HepG2 (cell line): Measurements from ENCODE around the gene RSPH9.

Source experiments
- EP300 ChIP-seq, 3 experiments: sonication (generic) in 1 of 3; formaldehyde crosslinking in 1 of 3; IDR thresholded peaks; 2 replicates each; pipeline versions ENCODE4 v1.5.1 to v1.6.1; 2011 to 2020; ENCODE audit warnings: low read depth in 2 of 3, low read length in 2 of 3, borderline replicate concordance in 1 of 3, improper control_type of control experiment in 1 of 3, mild to moderate bottlenecking in 1 of 3, missing genetic modification reagents in 1 of 3, moderate library complexity in 1 of 3
- HNRNPK ChIP-seq: fragments of 200-400 bp; formaldehyde crosslinking; IDR thresholded peaks from 2 replicates; pipeline ENCODE4 v1.6.1; 2018; ENCODE audit warnings: low read length, low read depth, moderate library complexity, mild to moderate bottlenecking; ENCODE audit not compliant: poor library complexity, severe bottlenecking
- NR1H2 ChIP-seq: sonication (generic); formaldehyde crosslinking; IDR thresholded peaks from 2 replicates; pipeline ENCODE4 v1.8.1; 2022; ENCODE audit warnings: low read depth, missing genetic modification reagents, borderline replicate concordance
- POLR2A ChIP-seq, 2 experiments: IDR thresholded peaks; 2 replicates each; pipeline ENCODE4 v1.6.1; 2011; ENCODE audit warnings: low read depth in 2 of 2, low read length in 2 of 2, mild to moderate bottlenecking in 1 of 2, moderate library complexity in 1 of 2; ENCODE audit not compliant: insufficient read depth in 1 of 2
- POLR2AphosphoS5 ChIP-seq: IDR thresholded peaks from 2 replicates; pipeline ENCODE4 v1.6.1; 2012; ENCODE audit warnings: low read depth, low read length
- RAD21 ChIP-seq: fragments of 450-650 bp; formaldehyde crosslinking; IDR thresholded peaks from 2 replicates; pipeline ENCODE4 v1.5.0; 2020; ENCODE audit warnings: mild to moderate bottlenecking
- SMARCE1 ChIP-seq: fragments of 450-650 bp; IDR thresholded peaks from 2 replicates; pipeline ENCODE4 v1.6.1; 2017; ENCODE audit warnings: borderline replicate concordance
- ZNF556 ChIP-seq: sonication (generic); formaldehyde crosslinking; IDR thresholded peaks from 2 replicates; pipeline ENCODE4 v1.4.0; 2020; ENCODE audit warnings: mild to moderate bottlenecking, missing genetic modification reagents, borderline replicate concordance
- ZNF589 ChIP-seq: sonication (generic); formaldehyde crosslinking; conservative IDR thresholded peaks from 2 replicates; pipeline ENCODE4 v1.8.0; 2022; ENCODE audit warnings: mild to moderate bottlenecking, moderate library complexity, missing genetic modification reagents
- ZNF629 ChIP-seq: sonication (generic); formaldehyde crosslinking; conservative IDR thresholded peaks from 2 replicates; pipeline ENCODE4 v1.5.0; 2020; ENCODE audit warnings: missing genetic modification reagents

- TF ChIP-seq HNRNPK (no peak), POLR2AphosphoS5 (no peak), ZNF556 (CRISPR knock-in tag) (no peak), POLR2A (IDR thresholded peaks at IDR 0.05; ENCODE audit: insufficient read depth in 1 of 2, low read depth in 2 of 2, low read length in 2 of 2) (no peak), ZNF589 (no peak), ZNF629 (CRISPR knock-in tag) (no peak), NR1H2 (CRISPR knock-in tag) (no peak), RAD21 (CRISPR knock-in tag) (no peak), SMARCE1 (no peak), EP300 (IDR thresholded peaks at IDR 0.05; ENCODE audit: low read depth in 2 of 2, low read length in 2 of 2) (no peak), EP300 (CRISPR knock-in tag; IDR thresholded peaks at IDR 0.05; ENCODE audit: borderline replicate concordance) (no peak)
Measured at GRCh38 chr6:43707269-43707668, 62.4 kb downstream of the RSPH9 start.
